Smooth muscle cell of the coronary artery (primary cell): ENCODE results near the gene LETM1. TPM values are rescaled to one million over a fixed set of nuclear protein-coding genes. Genes with fewer than 3 reads are reported as not detected.

Experiments
- total RNA-seq: library from RNA; depleted of rRNA; stranded (reverse); fragments of >200 nt; gene quantifications from 2 replicates; pipeline ENCODE4 v1.2.3, GENCODE V29; 2014; ENCODE audit warnings: low replicate concordance

Gene LETM1
- total RNA-seq = 93.3 and 95.6 TPM in 2 replicates

DNA sequence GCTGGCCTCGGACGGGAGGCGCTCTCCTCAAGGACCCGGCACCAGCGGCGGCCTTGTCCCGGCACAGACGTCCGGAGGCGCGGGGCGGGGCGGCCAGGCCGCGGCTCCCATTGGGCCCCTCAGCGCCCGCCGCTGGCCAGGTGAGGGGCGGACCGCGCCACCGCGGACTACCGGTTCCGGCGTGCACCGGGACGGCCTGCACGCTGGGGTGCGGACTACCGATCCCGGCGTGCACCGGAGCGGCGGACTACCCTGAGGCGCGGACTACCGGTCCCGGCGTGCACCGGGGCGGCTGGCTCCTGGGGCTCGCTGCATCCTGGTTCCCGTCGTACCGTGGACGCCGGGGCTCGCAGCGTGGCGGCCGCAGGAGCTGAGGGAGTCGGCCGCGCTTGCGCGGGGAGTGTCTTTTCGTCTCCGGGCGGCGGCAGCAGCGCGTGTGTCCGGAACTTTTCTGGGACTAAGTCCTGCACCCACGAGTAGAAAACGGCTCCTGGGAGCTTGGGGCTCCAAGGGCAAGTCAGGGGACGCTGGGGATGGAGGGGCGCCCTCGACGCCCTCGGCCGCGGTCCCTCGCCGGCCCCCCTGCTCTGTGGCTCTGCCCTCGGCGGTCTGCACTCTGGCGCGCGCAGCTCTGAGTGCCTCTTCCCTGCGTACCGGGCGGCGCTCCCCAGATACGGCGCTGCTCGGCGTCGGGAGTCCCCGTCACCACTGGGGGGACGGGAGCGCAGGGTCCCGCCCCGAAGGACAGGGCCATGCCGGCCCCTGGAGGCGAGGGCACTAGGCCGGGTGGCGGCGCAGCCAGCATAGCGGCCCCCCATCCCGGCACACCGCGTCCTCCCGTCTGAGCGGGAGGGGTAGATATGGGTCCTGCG, at the start of gene LETM1:
LETM1 (minus strand) TSS at position 86 of the 872 bp plus-strand sequence. CDS start 206 bp downstream, outside the sequence.

DNA sequence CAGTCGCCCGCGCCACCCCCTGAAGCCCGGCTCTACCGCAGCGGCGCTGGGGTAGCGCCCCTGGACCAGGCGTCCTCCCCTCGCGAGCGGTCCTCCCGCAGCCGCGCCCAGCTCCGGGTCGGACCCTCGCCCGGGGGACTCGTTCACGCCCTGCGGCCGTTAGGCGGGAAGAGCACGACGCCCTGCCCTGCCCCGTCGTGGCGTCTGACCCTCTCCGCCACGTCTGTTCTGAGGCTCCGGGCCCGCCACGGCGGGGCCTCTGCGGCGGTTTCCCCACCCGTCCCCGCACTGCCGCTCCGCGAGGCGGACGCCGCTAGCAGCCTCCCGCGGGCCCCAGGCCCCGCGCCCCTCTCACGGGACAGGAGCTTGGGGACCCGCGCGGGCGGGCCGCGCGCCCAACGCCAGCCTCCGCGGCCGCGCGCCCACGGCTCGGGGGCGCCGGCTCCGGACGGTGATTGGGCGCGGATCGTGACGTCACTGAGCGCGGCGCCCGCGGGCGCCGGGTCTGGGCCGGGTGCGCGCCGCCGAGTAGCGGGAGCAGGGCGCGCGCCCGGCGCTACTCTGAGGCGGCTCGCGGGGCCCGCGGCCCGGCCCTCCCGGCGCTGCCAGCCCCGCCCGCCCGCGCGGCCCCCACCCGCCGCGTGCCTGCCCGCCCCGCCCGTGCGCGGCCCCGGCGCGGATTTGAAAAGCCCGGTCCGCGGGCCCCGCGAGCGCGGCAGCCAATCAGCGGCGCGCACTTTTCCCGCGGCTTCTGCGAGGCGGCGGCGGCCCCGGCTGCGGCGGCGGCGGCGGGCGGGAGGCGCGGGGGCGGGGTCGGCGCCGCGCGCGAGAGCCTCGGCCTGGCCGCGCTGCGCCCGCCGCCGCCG, 14.9 kb upstream of the LETM1 start, which contains the start of gene NSD2:
NSD2 (plus strand) TSS at position 816 of the 866 bp plus-strand sequence. CDS start 29,262 bp downstream, outside the sequence.

DNA sequence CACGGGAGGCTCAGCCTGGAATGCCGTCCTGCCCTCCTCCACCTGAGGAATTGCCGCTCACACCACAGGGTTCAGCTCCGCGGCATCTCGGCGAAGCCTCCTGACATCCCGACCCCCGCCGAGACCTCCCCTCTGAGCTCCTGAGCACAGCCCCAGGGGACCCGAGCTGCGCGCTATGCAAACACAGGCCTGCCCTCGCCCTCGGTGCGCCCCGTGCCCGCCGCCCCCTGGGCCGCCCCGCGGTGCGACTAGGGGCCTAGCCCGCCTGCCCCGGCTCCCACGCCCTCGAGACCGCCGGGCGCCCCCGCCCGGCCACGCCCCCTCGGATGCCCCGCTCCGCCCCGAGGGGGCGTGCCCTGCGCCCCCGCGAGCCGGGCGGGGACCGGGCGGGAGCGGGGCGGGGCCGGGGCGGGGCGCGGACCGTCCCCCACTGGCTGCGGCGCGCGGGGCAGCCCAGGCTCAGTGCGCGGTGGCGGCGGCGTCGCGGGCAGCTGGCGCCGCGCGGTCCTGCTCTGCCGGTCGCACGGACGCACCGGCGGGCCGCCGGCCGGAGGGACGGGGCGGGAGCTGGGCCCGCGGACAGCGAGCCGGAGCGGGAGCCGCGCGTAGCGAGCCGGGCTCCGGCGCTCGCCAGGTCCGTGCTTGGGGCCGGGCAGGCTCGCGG, 63.0 kb downstream of the LETM1 start, which contains the start of gene FGFR3:
FGFR3 (plus strand) TSS at position 462 of the 664 bp plus-strand sequence. CDS start 642 bp downstream, outside the sequence.

Other genes starting within 250 kb of the LETM1 start
- gene FAM53A, start 171.8 kb downstream of the LETM1 start, total RNA-seq = 0.23 and 1.5 TPM in 2 replicates
- 18.8 and 45.2 TPM in 2 replicates for gene SLBP, start 143.8 kb downstream of the LETM1 start, total RNA-seq
- gene TMEM129, start 134.8 kb downstream of the LETM1 start, total RNA-seq = 33.8 and 37.2 TPM in 2 replicates
- 1.8 and 7.1 TPM in 2 replicates for gene TACC3, start 134.6 kb downstream of the LETM1 start, total RNA-seq
- 0.47 and 0.83 TPM in 2 replicates for gene FGFR3, start 62.9 kb downstream of the LETM1 start, total RNA-seq
- 25.9 and 30.6 TPM in 2 replicates for gene NSD2, start 15.2 kb upstream of the LETM1 start, total RNA-seq
- 12.6 and 14.9 TPM in 2 replicates for gene NELFA, start 152.8 kb upstream of the LETM1 start, total RNA-seq
- gene NAT8L, start 203.2 kb upstream of the LETM1 start, total RNA-seq = under 0.01 and 0.12 TPM in 2 replicates